K562 (cell line): ENCODE results near the gene ATP9A. TPM values are rescaled to one million over a fixed set of nuclear protein-coding genes. Genes with fewer than 3 reads are reported as not detected.

Experiments
- ATAC-seq: fragments of 200-7000 bp; cut with Tn5 transposase; 3 replicates; pipeline ENCODE4 v1.9.1; 2020; ENCODE audit warnings: moderate library complexity
- BruUV-seq: library from RNA; stranded (reverse); fragments of 400-500 nt; replicated peaks from 2 replicates; lab custom pipeline; 2021; lab: Mats Ljungman, UMichigan
- CTCF ChIA-PET: fragments of 300-600 bp; formaldehyde crosslinking; extraction: SDS; loops from one replicate; lab custom pipeline; 2021; ENCODE audit warnings: low intra/inter-chr PET ratio; lab: Yijun Ruan, JAX
- POLR2A ChIA-PET: fragments of 300-600, 350-650 bp; sonication (Branson Sonifier 250); formaldehyde crosslinking; extraction: SDS; loops from one replicate; lab custom pipeline; 2021; ENCODE audit warnings: antibody characterized with exemption, inconsistent platforms; lab: Yijun Ruan, JAX
- DNase-seq, 4 experiments: peaks; one replicate each; pipeline versions ENCODE4 v3.0.0 to v3.0.0-alpha.2; 2011 to 2018; ENCODE audit warnings: low spot score in 3 of 4, mixed read lengths in 3 of 4; ENCODE audit errors: extremely low read depth in 1 of 4
- FAIRE-seq: peaks from 2 replicates; lab custom pipeline; 2011; peaks lifted over from hg19 to GRCh38; lab: Jason Lieb, UNC
- H2AFZ ChIP-seq: 2 replicates; pipeline ENCODE4 v1.6.0; 2011; ENCODE audit warnings: low read depth, low read length, control low read depth, inconsistent platforms
- H3K27ac ChIP-seq: fragments of 200-600 bp; 3 replicates; pipeline ENCODE4 v1.8.0; 2011; ENCODE audit warnings: low read depth, mild to moderate bottlenecking, control low read depth, inconsistent platforms, low read length, moderate library complexity, mixed read lengths; ENCODE audit errors: extremely low read depth
- H3K27me3 ChIP-seq, 2 experiments: fragments of 300-600 bp in 1 of 2; 2 replicates in 1 of 2; 3 replicates in 1 of 2; pipeline versions ENCODE4 v1.6.0 to v1.8.0; 2011; ENCODE audit warnings: inconsistent platforms in 2 of 2, low read length in 2 of 2, mild to moderate bottlenecking in 1 of 2, mixed read lengths in 1 of 2, moderate library complexity in 1 of 2; ENCODE audit not compliant: control insufficient read depth in 2 of 2, insufficient read depth in 2 of 2
- H3K36me3 ChIP-seq: fragments of 300-600 bp; 3 replicates; pipeline ENCODE4 v1.8.0; 2011; ENCODE audit warnings: mild to moderate bottlenecking, low read length, inconsistent platforms; ENCODE audit not compliant: control insufficient read depth, insufficient read depth
- H3K4me1 ChIP-seq, 2 experiments: fragments of 200-600 bp in 1 of 2; replicated peaks in 1 of 2; 2 replicates in 1 of 2; 3 replicates in 1 of 2; pipeline versions ENCODE4 v1.5.1 to v1.8.0; 2011; ENCODE audit warnings: inconsistent platforms in 2 of 2, low read length in 2 of 2, mild to moderate bottlenecking in 1 of 2, mixed read lengths in 1 of 2, moderate library complexity in 1 of 2; ENCODE audit not compliant: control insufficient read depth in 2 of 2, insufficient read depth in 2 of 2
- H3K4me2 ChIP-seq: 2 replicates; pipeline ENCODE4 v1.6.1; 2011; ENCODE audit warnings: low read length, control low read depth, inconsistent platforms, mixed read lengths; ENCODE audit not compliant: insufficient read depth
- H3K4me3 ChIP-seq: fragments of 200-600 bp; sonication (generic), shearing (Covaris generic); 2 replicates; pipeline ENCODE4 v1.5.1; 2016; ENCODE audit warnings: control low read depth, inconsistent platforms
- H3K79me2 ChIP-seq: fragments of 200-600 bp; 3 replicates; pipeline ENCODE4 v1.8.0; 2011; ENCODE audit warnings: low read length, inconsistent platforms; ENCODE audit not compliant: control insufficient read depth, insufficient read depth
- H3K9ac ChIP-seq, 2 experiments: 2 replicates each; pipeline versions ENCODE4 v1.6.0 to v1.6.1; 2011; ENCODE audit warnings: low read depth in 2 of 2, low read length in 2 of 2, control low read depth in 1 of 2, inconsistent platforms in 1 of 2, mild to moderate bottlenecking in 1 of 2, mixed read lengths in 1 of 2; ENCODE audit not compliant: insufficient read depth in 1 of 2
- H3K9me1 ChIP-seq: one replicate; pipeline ENCODE4 v1.6.0; 2011; ENCODE audit warnings: inconsistent platforms, mild to moderate bottlenecking, low read length, moderate library complexity; ENCODE audit not compliant: control insufficient read depth, insufficient read depth
- H3K9me3 ChIP-seq: replicated peaks from 2 replicates; pipeline ENCODE4 v1.5.1; 2011; ENCODE audit warnings: low read depth, low read length, inconsistent platforms; ENCODE audit not compliant: control insufficient read depth, insufficient read depth
- H4K20me1 ChIP-seq: replicated peaks from 2 replicates; pipeline ENCODE4 v1.6.1; 2011; ENCODE audit warnings: low read length, inconsistent platforms, mixed read lengths; ENCODE audit not compliant: control insufficient read depth, insufficient read depth
- ADNP ChIP-seq: fragments of 200-800 bp; sonication (Bioruptor generic); IDR thresholded peaks from 2 replicates; pipeline ENCODE4 v1.6.1; 2016; ENCODE audit warnings: missing genetic modification characterization, missing compliant biosample characterization
- DIDO1 ChIP-seq: fragments of 450-650 bp; IDR thresholded peaks from 2 replicates; pipeline ENCODE4 v1.6.1; 2016; ENCODE audit warnings: low read depth, missing biosample characterization, missing genetic modification characterization
- ETS1 ChIP-seq: conservative IDR thresholded peaks from 2 replicates; pipeline ENCODE4 v1.6.1; 2011; ENCODE audit warnings: low read depth, mild to moderate bottlenecking, low read length; ENCODE audit not compliant: control insufficient read depth
- ETV1 ChIP-seq: fragments of 450-650 bp; conservative IDR thresholded peaks from 2 replicates; pipeline ENCODE4 v1.6.1; 2016; ENCODE audit warnings: missing genetic modification characterization, control low read depth, low read depth, missing compliant biosample characterization
- FOXK2 ChIP-seq, 2 experiments: fragments of 450-650 bp; IDR thresholded peaks in 1 of 2; conservative IDR thresholded peaks in 1 of 2; 2 replicates each; pipeline ENCODE4 v1.6.1; 2016; ENCODE audit warnings: low read depth in 2 of 2, mild to moderate bottlenecking in 1 of 2
- MCM3 ChIP-seq: fragments of 450-650 bp; IDR thresholded peaks from 2 replicates; pipeline ENCODE4 v1.6.1; 2016
- PHB2 ChIP-seq: fragments of 450-650 bp; IDR thresholded peaks from 2 replicates; pipeline ENCODE4 v1.6.1; 2017; ENCODE audit warnings: low read depth
- PML ChIP-seq: IDR thresholded peaks from 2 replicates; pipeline ENCODE4 v1.6.1; 2012; ENCODE audit warnings: low read length, inconsistent platforms
- POLR3A ChIP-seq: IDR thresholded peaks from 2 replicates; pipeline ENCODE4 v1.6.1; 2011; ENCODE audit warnings: borderline replicate concordance, mild to moderate bottlenecking, moderate library complexity; ENCODE audit not compliant: insufficient read length, insufficient read depth; ENCODE audit errors: extremely low read depth
- SMAD2 ChIP-seq: fragments of 150-350 bp; IDR thresholded peaks from 2 replicates; pipeline ENCODE4 v1.6.1; 2014; ENCODE audit warnings: low read depth, mild to moderate bottlenecking, low read length
- TRIM24 ChIP-seq, 2 experiments: fragments of 450-650 bp; IDR thresholded peaks; 2 replicates each; pipeline ENCODE4 v1.6.1; 2016
- TRIM25 ChIP-seq: fragments of 450-650 bp; IDR thresholded peaks from 2 replicates; pipeline ENCODE4 v1.7.0; 2016; ENCODE audit warnings: borderline replicate concordance
- WGBS: fragments of 100-300 bp; shearing (Covaris generic); methylation state at CpG from one replicate; pipeline ENCODE4 v1.1.6; 2016; ENCODE audit warnings: low coverage, mixed read lengths; ENCODE audit not compliant: insufficient coverage; ENCODE audit errors: missing lambda C conversion rate; 5-methylcytosine and 5-hydroxymethylcytosine counted together
- in situ Hi-C: fragments of 300-500 bp; cut with MboI; formaldehyde crosslinking; loops from 4 replicates; pipeline ENCODE4 v1.15.0; 2018; ENCODE audit warnings: inconsistent platforms, mixed read lengths
- intact Hi-C: fragments of 100-400 bp; cut with micrococcal nuclease; formaldehyde crosslinking; loops from 2 replicates; pipeline ENCODE4 v1.14.2; 2022
- polyA plus RNA-seq, 8 experiments: library from polyadenylated mRNA; depleted of rRNA in 4 of 8; stranded (reverse) in 5 of 8; unstranded in 3 of 8; fragments of >200 nt; fragmentation: Nextera tagmentation in 2 of 8; fragmentation: Illumina TruSeq in 1 of 8; extraction: Ambion mirVana in 2 of 8; extraction: Trizol in 1 of 8; gene quantifications; 2 replicates each; pipeline versions ENCODE4 v1.2.1 to v1.2.3, GENCODE V29; 2011 to 2014; ENCODE audit warnings: inconsistent platforms in 1 of 8, missing spikeins in 1 of 8
- total RNA-seq, 7 experiments: library from RNA; depleted of rRNA in 6 of 7; stranded (reverse); fragments of >200 nt in 6 of 7; fragmentation: Illumina TruSeq in 2 of 7; extraction: Trizol in 2 of 7; gene quantifications; 2 replicates each; pipeline versions ENCODE4 v1.2.1 to v1.2.3, GENCODE V29; 2011 to 2021; ENCODE audit warnings: low replicate concordance in 1 of 7
- TF ChIP-seq, protein P1 (sequence below): sonication (generic); formaldehyde crosslinking; IDR thresholded peaks from 2 replicates; pipeline ENCODE4 v1.8.1; 2023; ENCODE audit warnings: mild to moderate bottlenecking, missing genetic modification reagents, moderate library complexity

ATP9A gene
- total and polyA plus RNA-seq, 9 of the 15 experiments (the other 6 are each of a cell fraction or from before 2014, with no cell fraction given), result 0.18 to 0.62 (median 0.29) TPM

GRCh38 chr20:51553897-51554486, 214.2 kb downstream of the ATP9A start (continued):
- TF ChIP-seq TRIM25 (no peak), ADNP (no peak), POLR3A (no peak)

DNA sequence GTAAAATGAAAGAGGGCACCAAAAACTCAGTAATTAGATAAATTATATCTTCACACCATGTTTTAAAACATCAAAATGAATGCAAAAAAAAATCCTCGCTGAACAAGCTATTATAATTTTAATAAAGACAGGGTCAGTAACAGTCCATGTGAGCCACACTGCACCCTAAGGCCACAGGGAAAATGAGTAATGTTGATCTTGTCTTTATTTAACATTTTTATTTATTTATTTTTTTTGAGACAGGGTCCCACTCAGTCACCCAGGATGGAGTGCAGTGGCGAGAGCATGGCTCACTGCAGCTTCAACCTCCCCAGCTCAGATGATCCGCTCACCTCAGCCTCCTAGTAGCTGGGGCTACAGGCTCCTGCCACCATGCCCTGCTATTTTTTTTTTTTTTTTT, 217.0 kb downstream of the ATP9A start:
- Histone ChIP-seq H3K9ac (no peak overlapping the region), H3K9me1 (no peaks in the 10 kb centered on the region), H3K36me3 (no peaks in the 10 kb centered on the region), H2AFZ (no peak overlapping the region), H3K79me2 (no peaks in the 10 kb centered on the region), H3K9me3 (no peaks in the 10 kb centered on the region), H3K27ac (no peak overlapping the region), H4K20me1 (peaks cover 6% of the 10 kb centered on the region; the same call in 1 of the 2 replicates), H3K4me3 (no peak overlapping the region), H3K4me1 (peaks cover 0 to 2% of the 10 kb centered on the region in 2 experiments; a peak in 1 of 5 replicates), H3K4me2 (no peak overlapping the region), H3K27me3 (peaks cover 12 to 14% of the 10 kb centered on the region in 2 experiments)
- ChIA-PET POLR2A (no interaction called here), CTCF (no interaction called here)
- DNase-seq (no peak), ATAC-seq (no peak), FAIRE-seq (no peak)
- intact Hi-C loops (no loop called here), in situ Hi-C loops (no loop called here)
- WGBS, result 33% methylated on average over 3 of the region's 3 CpGs
- BruUV-seq, result no TSS peak
- no peak for TF ChIP-seq PML
- no peak for TF ChIP-seq TRIM24 (IDR thresholded peaks at IDR 0.05)
- no peak for TF ChIP-seq ETS1
- TF ChIP-seq, protein P1, sequence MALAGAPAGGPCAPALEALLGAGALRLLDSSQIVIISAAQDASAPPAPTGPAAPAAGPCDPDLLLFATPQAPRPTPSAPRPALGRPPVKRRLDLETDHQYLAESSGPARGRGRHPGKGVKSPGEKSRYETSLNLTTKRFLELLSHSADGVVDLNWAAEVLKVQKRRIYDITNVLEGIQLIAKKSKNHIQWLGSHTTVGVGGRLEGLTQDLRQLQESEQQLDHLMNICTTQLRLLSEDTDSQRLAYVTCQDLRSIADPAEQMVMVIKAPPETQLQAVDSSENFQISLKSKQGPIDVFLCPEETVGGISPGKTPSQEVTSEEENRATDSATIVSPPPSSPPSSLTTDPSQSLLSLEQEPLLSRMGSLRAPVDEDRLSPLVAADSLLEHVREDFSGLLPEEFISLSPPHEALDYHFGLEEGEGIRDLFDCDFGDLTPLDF (CRISPR knock-in tag), result no peak
- TF ChIP-seq PHB2, result no peak
- no peak for TF ChIP-seq SMAD2
- no peak for TF ChIP-seq ETV1
- TF ChIP-seq MCM3, result no peak
- no peak for TF ChIP-seq FOXK2 (conservative IDR thresholded peaks at IDR 0.05 in 1 of 2, IDR thresholded peaks at IDR 0.05 in 1 of 2; ENCODE audit: low read depth in 2 of 2)
- no peak for TF ChIP-seq DIDO1 (tag)
